ENCODE measurements around the gene SIK1.

The SIK1 gene

DNA sequence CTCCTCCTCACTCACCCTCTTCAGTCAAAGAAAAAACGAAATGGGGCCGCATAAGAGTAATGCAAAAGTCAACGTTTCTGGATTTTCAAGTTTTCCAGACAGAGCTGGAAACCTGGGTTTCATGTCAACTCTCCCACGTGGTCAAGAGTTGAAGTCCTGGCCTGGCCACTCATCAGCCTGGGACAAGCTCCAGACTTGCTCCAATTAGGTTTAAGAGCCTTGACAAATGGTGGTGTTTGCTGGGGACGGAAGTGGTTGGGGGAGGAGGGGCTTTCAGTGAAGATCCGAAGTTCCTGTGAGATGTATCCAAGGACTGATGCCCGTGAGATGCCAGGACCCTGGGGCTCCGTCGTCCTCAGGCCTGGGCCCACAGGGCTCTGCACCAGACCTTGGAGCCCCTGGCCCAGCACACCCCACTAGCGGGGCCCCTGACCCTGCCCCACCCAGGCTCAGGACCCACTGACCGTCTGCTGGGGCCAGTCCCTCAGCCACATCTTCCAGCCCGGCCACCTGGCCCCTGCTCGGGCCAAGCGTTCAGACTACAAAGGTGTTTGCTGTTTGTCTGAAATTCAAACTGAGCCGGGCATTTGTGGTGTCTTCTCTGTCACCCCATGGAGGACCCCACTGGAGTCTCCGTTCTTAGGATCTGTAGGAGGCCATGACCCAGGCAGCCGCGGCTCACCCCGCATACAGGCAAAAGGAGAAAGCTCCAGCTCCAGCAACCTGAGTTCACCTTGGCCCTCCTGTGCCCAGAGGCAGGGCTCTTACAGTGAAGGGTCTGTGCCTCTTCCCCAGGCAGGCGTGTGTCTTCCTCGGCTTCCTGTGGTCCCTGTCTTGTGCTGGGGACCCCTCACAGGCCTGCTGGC, 53.3 kb downstream of the SIK1 start:
- Histone ChIP-seq H3K79me2 (ENCODE audit: insufficient read depth, low read depth) (no peaks in the 10 kb centered on the region), H4K20me1 (ENCODE audit: insufficient read depth) (no peaks in the 10 kb centered on the region), H3K4me1 (ENCODE audit: low read depth, poor library complexity, severe bottlenecking) (no peaks in the 10 kb centered on the region), H3K27me3 (ENCODE audit: insufficient read depth, low read depth) (no peaks in the 10 kb centered on the region), H3K27ac (no peak overlapping the region), H3K4me2 (no peak overlapping the region), H2AFZ (ENCODE audit: low read depth) (no peak overlapping the region), H3K9ac (no peak overlapping the region), H3K4me3 (IDR thresholded peaks at IDR 0.05; ENCODE audit: insufficient read depth, low read depth, low read length) (no peak overlapping the region), H3K36me3 (ENCODE audit: insufficient read depth) (no peaks in the 10 kb centered on the region)
- TF ChIP-seq, protein P1, sequence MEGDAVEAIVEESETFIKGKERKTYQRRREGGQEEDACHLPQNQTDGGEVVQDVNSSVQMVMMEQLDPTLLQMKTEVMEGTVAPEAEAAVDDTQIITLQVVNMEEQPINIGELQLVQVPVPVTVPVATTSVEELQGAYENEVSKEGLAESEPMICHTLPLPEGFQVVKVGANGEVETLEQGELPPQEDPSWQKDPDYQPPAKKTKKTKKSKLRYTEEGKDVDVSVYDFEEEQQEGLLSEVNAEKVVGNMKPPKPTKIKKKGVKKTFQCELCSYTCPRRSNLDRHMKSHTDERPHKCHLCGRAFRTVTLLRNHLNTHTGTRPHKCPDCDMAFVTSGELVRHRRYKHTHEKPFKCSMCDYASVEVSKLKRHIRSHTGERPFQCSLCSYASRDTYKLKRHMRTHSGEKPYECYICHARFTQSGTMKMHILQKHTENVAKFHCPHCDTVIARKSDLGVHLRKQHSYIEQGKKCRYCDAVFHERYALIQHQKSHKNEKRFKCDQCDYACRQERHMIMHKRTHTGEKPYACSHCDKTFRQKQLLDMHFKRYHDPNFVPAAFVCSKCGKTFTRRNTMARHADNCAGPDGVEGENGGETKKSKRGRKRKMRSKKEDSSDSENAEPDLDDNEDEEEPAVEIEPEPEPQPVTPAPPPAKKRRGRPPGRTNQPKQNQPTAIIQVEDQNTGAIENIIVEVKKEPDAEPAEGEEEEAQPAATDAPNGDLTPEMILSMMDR (conservative IDR thresholded peaks at IDR 0.05; ENCODE audit: low read depth, low read length), result no peak

DNA sequence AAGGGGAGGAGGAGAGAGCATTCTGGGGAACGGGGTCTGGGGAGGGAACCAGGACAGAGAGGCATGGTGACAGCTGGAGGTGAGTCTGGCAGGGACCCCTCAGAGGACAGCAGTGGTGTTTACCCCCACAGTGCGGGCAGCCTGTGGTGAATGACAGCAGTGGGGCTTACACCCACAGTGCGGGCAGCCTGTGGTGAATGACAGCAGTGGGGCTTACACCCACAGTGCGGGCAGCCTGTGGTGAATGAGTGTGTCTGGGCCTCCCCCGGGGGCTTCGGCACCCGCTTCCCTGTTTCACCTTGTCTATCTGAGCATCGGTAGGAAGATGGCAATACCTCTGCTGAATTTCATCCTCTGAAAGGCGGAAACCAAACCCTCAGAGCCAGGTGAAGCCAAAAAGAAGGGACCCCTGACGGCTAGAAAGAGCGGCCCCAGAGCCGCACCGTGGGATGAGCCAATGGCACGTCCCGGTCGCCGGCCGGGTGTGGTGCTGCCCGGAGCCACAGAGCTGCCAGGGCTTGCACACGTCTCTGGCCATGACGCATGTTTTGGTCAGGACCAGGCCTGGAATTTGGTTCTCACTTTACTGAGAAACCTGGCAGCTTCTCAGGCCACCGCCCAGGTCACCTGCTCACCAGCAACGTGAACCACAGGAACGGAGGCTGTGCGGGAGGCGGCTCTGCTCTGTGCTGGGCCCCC, 54.1 kb downstream of the SIK1 start:
- H3K4me3 ChIP-seq (IDR thresholded peaks at IDR 0.05; ENCODE audit: insufficient read depth, low read depth, low read length), result no peak overlapping the region
- H4K20me1 ChIP-seq (ENCODE audit: insufficient read depth), result no peaks in the 10 kb centered on the region
- no peaks in the 10 kb centered on the region for H3K36me3 ChIP-seq (ENCODE audit: insufficient read depth)
- no peak overlapping the region for H3K9ac ChIP-seq
- TF ChIP-seq, protein P1 (conservative IDR thresholded peaks at IDR 0.05; ENCODE audit: low read depth, low read length), result no peak
- no peak overlapping the region for H3K4me2 ChIP-seq
- no peaks in the 10 kb centered on the region for H3K4me1 ChIP-seq (ENCODE audit: low read depth, poor library complexity, severe bottlenecking)
- no peaks in the 10 kb centered on the region for H3K79me2 ChIP-seq (ENCODE audit: insufficient read depth, low read depth)
- H3K27me3 ChIP-seq (ENCODE audit: insufficient read depth, low read depth), result no peaks in the 10 kb centered on the region
- no peak overlapping the region for H2AFZ ChIP-seq (ENCODE audit: low read depth)
- H3K27ac ChIP-seq, result no peak overlapping the region

DNA sequence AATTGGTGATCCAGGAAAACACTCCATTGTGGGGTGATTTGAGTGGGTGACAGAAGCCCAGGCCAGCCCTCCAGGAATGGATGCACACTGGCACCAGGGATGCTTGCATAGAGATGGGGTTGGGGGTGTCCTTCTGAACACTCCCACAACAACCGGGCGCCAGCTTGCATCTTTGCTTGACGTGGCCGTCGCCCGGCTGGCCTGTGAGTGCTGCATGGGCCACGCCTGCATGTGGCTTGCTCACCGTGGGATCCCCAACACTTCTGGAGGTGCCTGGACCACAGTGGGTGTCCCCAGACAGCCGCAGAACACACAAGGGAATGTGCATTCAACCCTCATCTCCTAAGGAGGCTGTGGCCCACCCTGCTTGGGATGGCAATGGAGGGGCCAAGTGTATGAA, 55.1 kb downstream of the SIK1 start:
- Histone ChIP-seq H3K36me3 (ENCODE audit: insufficient read depth) (no peaks in the 10 kb centered on the region), H3K79me2 (ENCODE audit: insufficient read depth, low read depth) (no peaks in the 10 kb centered on the region), H4K20me1 (ENCODE audit: insufficient read depth) (no peaks in the 10 kb centered on the region), H3K4me3 (IDR thresholded peaks at IDR 0.05; ENCODE audit: insufficient read depth, low read depth, low read length) (no peak overlapping the region), H3K27ac (no peak overlapping the region), H2AFZ (ENCODE audit: low read depth) (no peak overlapping the region), H3K4me2 (no peak overlapping the region), H3K27me3 (ENCODE audit: insufficient read depth, low read depth) (no peaks in the 10 kb centered on the region), H3K9ac (no peak overlapping the region), H3K4me1 (ENCODE audit: low read depth, poor library complexity, severe bottlenecking) (no peaks in the 10 kb centered on the region)
- TF ChIP-seq, protein P1 (conservative IDR thresholded peaks at IDR 0.05; ENCODE audit: low read depth, low read length), result no peak

DNA sequence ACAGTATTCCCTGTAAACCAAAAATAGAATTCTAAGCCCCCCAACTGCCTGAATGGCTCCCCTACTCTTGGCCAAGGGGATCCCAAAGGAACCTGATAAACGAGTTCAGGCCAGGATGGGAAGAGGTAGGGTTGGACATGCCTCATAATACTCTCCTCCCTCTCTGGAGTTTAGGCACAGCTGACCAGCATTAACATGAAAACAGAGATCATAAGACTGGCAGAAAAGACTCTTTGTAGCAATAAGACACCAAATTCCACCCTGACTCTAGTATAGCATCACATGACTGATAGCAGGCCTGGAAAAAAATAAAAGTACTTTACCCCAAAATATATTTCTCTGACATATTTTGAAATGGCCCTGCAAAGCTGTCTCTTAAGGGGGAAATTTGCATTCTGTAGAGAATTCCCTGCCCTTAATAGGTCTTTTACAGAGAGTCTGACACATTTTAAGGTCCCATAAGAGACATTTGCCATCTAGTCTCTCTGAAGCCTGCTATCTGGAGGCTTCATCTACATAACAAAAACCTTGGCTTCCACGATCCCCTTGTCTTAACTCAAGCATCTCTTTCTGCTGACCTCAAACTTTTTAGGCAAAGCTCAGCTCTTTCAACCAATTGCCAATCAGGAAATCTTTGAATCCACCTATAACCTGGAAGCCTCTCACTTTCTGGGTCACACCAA, 55.9 kb downstream of the SIK1 start:
- no peak overlapping the region for H3K9ac ChIP-seq
- no peak overlapping the region for H3K4me3 ChIP-seq (IDR thresholded peaks at IDR 0.05; ENCODE audit: insufficient read depth, low read depth, low read length)
- H4K20me1 ChIP-seq (ENCODE audit: insufficient read depth), result no peaks in the 10 kb centered on the region
- H3K4me1 ChIP-seq (ENCODE audit: low read depth, poor library complexity, severe bottlenecking), result no peaks in the 10 kb centered on the region
- no peaks in the 10 kb centered on the region for H3K36me3 ChIP-seq (ENCODE audit: insufficient read depth)
- no peaks in the 10 kb centered on the region for H3K27me3 ChIP-seq (ENCODE audit: insufficient read depth, low read depth)
- no peak overlapping the region for H3K4me2 ChIP-seq
- no peak overlapping the region for H3K27ac ChIP-seq
- TF ChIP-seq, protein P1 (conservative IDR thresholded peaks at IDR 0.05; ENCODE audit: low read depth, low read length), result no peak
- H2AFZ ChIP-seq (ENCODE audit: low read depth), result no peak overlapping the region
- no peaks in the 10 kb centered on the region for H3K79me2 ChIP-seq (ENCODE audit: insufficient read depth, low read depth)
